A549 (cell line): ENCODE data around the gene WDFY1. TPM values are rescaled to one million over a fixed set of nuclear protein-coding genes. Genes with fewer than 3 reads are reported as not detected.
A peak's percentile ranks its signal among the peaks of the same experiment; 100 is the strongest.

Experiments used
- ATAC-seq, 2 experiments: fragments of 200-7000 bp in 1 of 2; fragments of >200 bp in 1 of 2; cut with Nextera tagmentation in 1 of 2; cut with Tn5 transposase in 1 of 2; 3 replicates each; pipeline versions ENCODE4 v1.8.0 to v1.9.1; 2018 to 2020; ENCODE audit warnings: mild to moderate bottlenecking in 1 of 2, moderate library complexity in 1 of 2
- CTCF ChIA-PET: fragments of 300-600 bp; sonication (Branson Sonifier 250); formaldehyde crosslinking; extraction: SDS; loops from one replicate; lab custom pipeline; 2021; ENCODE audit warnings: antibody characterized with exemption, inconsistent platforms; lab: Yijun Ruan, JAX
- POLR2A ChIA-PET: fragments of 350-600 bp; formaldehyde crosslinking; extraction: SDS; loops from one replicate; lab custom pipeline; 2021; ENCODE audit warnings: antibody characterized with exemption, inconsistent platforms; lab: Yijun Ruan, JAX
- DNase-seq, 2 experiments: peaks; one replicate each; pipeline versions ENCODE4 v3.0.0 to v3.0.0-alpha.2; 2011 to 2016; ENCODE audit warnings: low read depth in 1 of 2, low spot score in 1 of 2
- FAIRE-seq: peaks from 2 replicates; lab custom pipeline; 2011; peaks lifted over from hg19 to GRCh38; lab: Jason Lieb, UNC
- H3K27ac ChIP-seq, 2 experiments: fragments of >200 bp; sonication (Bioruptor Twin); formaldehyde crosslinking; 3 replicates each; pipeline ENCODE4 v1.5.1; 2016 to 2017
- H3K4me1 ChIP-seq: fragments of >200 bp; sonication (Bioruptor Twin); formaldehyde crosslinking; 3 replicates; pipeline ENCODE4 v1.6.1; 2016
- H3K4me2 ChIP-seq: fragments of >200 bp; sonication (Bioruptor Twin); formaldehyde crosslinking; 3 replicates; pipeline ENCODE4 v1.6.1; 2016
- H3K4me3 ChIP-seq: fragments of >200 bp; sonication (Bioruptor Twin); formaldehyde crosslinking; 3 replicates; pipeline ENCODE4 v1.5.1; 2016
- H3K9me3 ChIP-seq: fragments of >200 bp; sonication (Bioruptor Twin); formaldehyde crosslinking; 3 replicates; pipeline ENCODE4 v1.6.1; 2016
- BHLHE40 ChIP-seq: IDR thresholded peaks from 2 replicates; pipeline ENCODE4 v1.6.1; 2012; ENCODE audit warnings: low read depth, low read length, inconsistent platforms
- CEBPB ChIP-seq, 2 experiments: fragments of >200 bp in 1 of 2; sonication (Bioruptor Twin) in 1 of 2; formaldehyde crosslinking in 1 of 2; IDR thresholded peaks; 2 replicates each; pipeline ENCODE4 v1.6.1; 2012 to 2016
- CHD4 ChIP-seq: fragments of 200-600 bp; sonication (generic); IDR thresholded peaks from 2 replicates; pipeline ENCODE4 v1.6.1; 2016; ENCODE audit warnings: antibody characterized with exemption, mild to moderate bottlenecking, borderline replicate concordance
- E2F6 ChIP-seq: IDR thresholded peaks from 2 replicates; pipeline ENCODE4 v1.6.1; 2012; ENCODE audit warnings: low read depth, borderline replicate concordance
- EHMT2 ChIP-seq: fragments of 200-600 bp; sonication (generic); IDR thresholded peaks from 2 replicates; pipeline ENCODE4 v1.6.1; 2016; ENCODE audit warnings: antibody characterized with exemption, low read depth, mild to moderate bottlenecking, moderate library complexity
- ELK1 ChIP-seq: fragments of 150-350 bp; IDR thresholded peaks from 2 replicates; pipeline ENCODE4 v1.6.1; 2014; ENCODE audit warnings: low read depth, mild to moderate bottlenecking, low read length
- EP300 ChIP-seq, 2 experiments: fragments of >200 bp; sonication (Bioruptor Twin); formaldehyde crosslinking; IDR thresholded peaks; 2 replicates in 1 of 2; 3 replicates in 1 of 2; pipeline ENCODE4 v1.6.1; 2016 to 2017
- FOSB ChIP-seq: fragments of 250-450 bp; sonication (Bioruptor Pico); IDR thresholded peaks from 2 replicates; pipeline ENCODE4 v1.5.0; 2020; ENCODE audit warnings: mild to moderate bottlenecking, moderate library complexity
- FOXS1 ChIP-seq: fragments of 250-450 bp; sonication (Bioruptor Pico); IDR thresholded peaks from 2 replicates; pipeline ENCODE4 v1.5.0; 2020; ENCODE audit warnings: mild to moderate bottlenecking, moderate library complexity
- GATA3 ChIP-seq: IDR thresholded peaks from 2 replicates; pipeline ENCODE4 v1.6.1; 2012; ENCODE audit warnings: borderline replicate concordance
- HES2 ChIP-seq: fragments of >200 bp; sonication (Bioruptor Twin); formaldehyde crosslinking; IDR thresholded peaks from 2 replicates; pipeline ENCODE4 v1.6.1; 2016
- HEYL ChIP-seq: fragments of 250-450 bp; sonication (Bioruptor Pico); IDR thresholded peaks from 2 replicates; pipeline ENCODE4 v1.8.0; 2021; ENCODE audit warnings: mild to moderate bottlenecking, moderate library complexity
- JUN ChIP-seq, 2 experiments: fragments of >200 bp; sonication (Bioruptor Twin); formaldehyde crosslinking; IDR thresholded peaks; 2 replicates in 1 of 2; 3 replicates in 1 of 2; pipeline ENCODE4 v1.6.1; 2016 to 2017
- KDM5A ChIP-seq: fragments of 200-600 bp; sonication (generic); IDR thresholded peaks from 2 replicates; pipeline ENCODE4 v1.6.1; 2016; ENCODE audit warnings: antibody characterized with exemption, mild to moderate bottlenecking
- MAFK ChIP-seq: fragments of 450-650 bp; IDR thresholded peaks from 2 replicates; pipeline ENCODE4 v1.6.1; 2014; ENCODE audit not compliant: partially characterized antibody
- MYC ChIP-seq: IDR thresholded peaks from 2 replicates; pipeline ENCODE4 v1.6.1; 2012; ENCODE audit warnings: mild to moderate bottlenecking, inconsistent platforms, low read length, improper control_type of control experiment, borderline replicate concordance
- NPAS2 ChIP-seq: fragments of 250-450 bp; sonication (Bioruptor Pico); IDR thresholded peaks from 2 replicates; pipeline ENCODE4 v1.8.0; 2022; ENCODE audit warnings: mild to moderate bottlenecking, moderate library complexity, borderline replicate concordance
- NR3C1 ChIP-seq: fragments of >200 bp; sonication (Bioruptor Twin); formaldehyde crosslinking; IDR thresholded peaks from 3 replicates; pipeline ENCODE4 v1.6.1; 2017
- PHF8 ChIP-seq: fragments of 200-600 bp; sonication (generic); IDR thresholded peaks from 2 replicates; pipeline ENCODE4 v1.6.1; 2016; ENCODE audit warnings: low read depth, mild to moderate bottlenecking, antibody characterized with exemption, moderate library complexity, borderline replicate concordance
- POLR2A ChIP-seq: IDR thresholded peaks from 2 replicates; pipeline ENCODE4 v1.6.1; 2012; ENCODE audit warnings: mild to moderate bottlenecking, low read length
- RAD21 ChIP-seq, 2 experiments: fragments of >200 bp in 1 of 2; sonication (Bioruptor Twin) in 1 of 2; formaldehyde crosslinking in 1 of 2; IDR thresholded peaks in 1 of 2; conservative IDR thresholded peaks in 1 of 2; 2 replicates in 1 of 2; 3 replicates in 1 of 2; pipeline ENCODE4 v1.6.1; 2012 to 2018; ENCODE audit warnings: inconsistent platforms in 1 of 2
- RARB ChIP-seq: fragments of 250-450 bp; sonication (Bioruptor Pico); IDR thresholded peaks from 2 replicates; pipeline ENCODE4 v1.8.0; 2021; ENCODE audit warnings: mild to moderate bottlenecking, moderate library complexity
- RCOR1 ChIP-seq: fragments of 150-350 bp; IDR thresholded peaks from 2 replicates; pipeline ENCODE4 v1.6.1; 2014; ENCODE audit warnings: antibody characterized with exemption, low read length, low read depth
- REST ChIP-seq: fragments of 200-600 bp; sonication (generic); IDR thresholded peaks from 2 replicates; pipeline ENCODE4 v1.6.1; 2016; ENCODE audit warnings: antibody characterized with exemption, mild to moderate bottlenecking, moderate library complexity
- RNF2 ChIP-seq: fragments of 200-600 bp; sonication (generic); IDR thresholded peaks from 2 replicates; pipeline ENCODE4 v1.6.1; 2016; ENCODE audit warnings: low read depth, mild to moderate bottlenecking, antibody characterized with exemption, moderate library complexity, borderline replicate concordance
- SMC3 ChIP-seq: fragments of >200 bp; sonication (Bioruptor Twin); formaldehyde crosslinking; IDR thresholded peaks from 3 replicates; pipeline ENCODE4 v1.6.1; 2018; ENCODE audit warnings: inconsistent platforms
- TFCP2L1 ChIP-seq: fragments of 250-450 bp; sonication (Bioruptor Pico); IDR thresholded peaks from 2 replicates; pipeline ENCODE4 v1.5.0; 2021; ENCODE audit warnings: mild to moderate bottlenecking
- ZNF302 ChIP-seq: fragments of 250-450 bp; sonication (Bioruptor Pico); IDR thresholded peaks from 2 replicates; pipeline ENCODE4 v1.9.0; 2021; ENCODE audit warnings: inconsistent platforms, mild to moderate bottlenecking, moderate library complexity
- WGBS: methylation state at CpG from one replicate; pipeline ENCODE4 v1.1.6; 2017; ENCODE audit errors: missing lambda C conversion rate; 5-methylcytosine and 5-hydroxymethylcytosine counted together
- polyA plus RNA-seq, 4 experiments: library from polyadenylated mRNA; depleted of rRNA in 3 of 4; stranded (reverse); fragments of >200 nt; fragmentation: RNase III in 1 of 4; extraction: RNeasy Plus Mini Kit Qiagen cat#74134 plus additional on column Dnase treatment in 1 of 4; gene quantifications; 2 replicates in 3 of 4; 3 replicates in 1 of 4; pipeline ENCODE4 v1.2.3, GENCODE V29; 2011 to 2017

Gene WDFY1
- polyA plus RNA-seq, 2 of the 4 experiments (the other 2 are of a cell fraction) = 38.7 to 70.8 TPM

- TF ChIP-seq NR3C1 (no peak), E2F6 (no peak), MYC (no peak), HES2 (no peak), TFCP2L1 (CRISPR knock-in tag) (no peak), NPAS2 (no peak), RAD21 (conservative IDR thresholded peaks at IDR 0.05 in 1 of 2, IDR thresholded peaks at IDR 0.05 in 1 of 2) (no peak), BHLHE40 (no peak), GATA3 (no peak), HEYL (no peak), SMC3 (no peak), CHD4 (no peak), PHF8 (no peak), POLR2A (no peak), EHMT2 (no peak), KDM5A (no peak), REST (no peak), JUN (IDR thresholded peaks at IDR 0.05) (no peak), RCOR1 (no peak), CEBPB (IDR thresholded peaks at IDR 0.05) (no peak)
- 95% methylated on average over 12 of the region's 12 CpGs for WGBS
- H3K4me1 ChIP-seq = peaks cover 19% of the 10 kb centered on the region; the same call in 2 of the 3 replicates
- POLR2A ChIA-PET = no interaction called here
- H3K9me3 ChIP-seq = 0 out of 3 replicates have a peak, but pooled peaks cover 3% of the 10 kb centered on the region
- no peak for ATAC-seq
- H3K27ac ChIP-seq = no peak overlapping the region
- DNase-seq = no peak
- CTCF ChIA-PET = interaction anchor here (0.8 to 15.9 kb wide), 9 partner anchors 7 to 294 kb away, joined by 3 to 360 read pairs (median 21); partner anchors contain the start of gene SERPINE2
- FAIRE-seq = no peak
- H3K4me3 ChIP-seq = no peak overlapping the region
- no peak overlapping the region for H3K4me2 ChIP-seq
These were observed 46.5 kb upstream of the WDFY1 start for GRCh38 chr2:223991611-223992010.

- POLR2A ChIA-PET = no interaction called here
- FAIRE-seq = no peak
- Histone ChIP-seq H3K4me1 (peaks cover 10% of the 10 kb centered on the region; the same call in 2 of the 3 replicates), H3K4me2 (no peak overlapping the region), H3K9me3 (no peaks in the 10 kb centered on the region), H3K4me3 (no peak overlapping the region), H3K27ac (no peak overlapping the region)
- WGBS = 90% methylated on average over 3 of the region's 3 CpGs
- no peak for DNase-seq
- CTCF ChIA-PET = interaction anchor here (0.9 to 15.9 kb wide), 8 partner anchors 9 to 459 kb away, joined by 3 to 360 read pairs (median 4); partner anchors contain the start of gene SERPINE2
- no peak for TF ChIP-seq HES2
- TF ChIP-seq FOSB (CRISPR knock-in tag) = no peak
- TF ChIP-seq MAFK = no peak
- TF ChIP-seq CHD4 = no peak
- no peak for TF ChIP-seq REST
- TF ChIP-seq ZNF302 (CRISPR knock-in tag) = no peak
- TF ChIP-seq FOXS1 = no peak
- TF ChIP-seq E2F6 = no peak
- TF ChIP-seq RNF2 = no peak
- TF ChIP-seq ELK1 = no peak
- TF ChIP-seq EP300 (IDR thresholded peaks at IDR 0.05) = no peak
- no peak for TF ChIP-seq RARB
- ATAC-seq = peak in 1 of 2 experiments; percentile 47; a peak in 3 of 6 replicates
These were observed 44.7 kb upstream of the WDFY1 start for GRCh38 chr2:223989856-223990232.
